Astrocyte (in vitro differentiated cells and primary cell): ENCODE measurements around the gene ACSL6. TPM values are rescaled to one million over a fixed set of nuclear protein-coding genes. Genes with fewer than 3 reads are reported as not detected.

ENCODE experiments used
- DNase-seq: peaks from one replicate; pipeline ENCODE4 v3.0.0-alpha.2; 2010; ENCODE audit warnings: low read depth
- FAIRE-seq: peaks from 2 replicates; lab custom pipeline; 2011; peaks lifted over from hg19 to GRCh38; lab: Jason Lieb, UNC
- H2AFZ ChIP-seq: 2 replicates; pipeline ENCODE4 v1.6.0; 2012; ENCODE audit warnings: low read depth, low read length, inconsistent platforms
- H3K27ac ChIP-seq: 2 replicates; pipeline ENCODE4 v1.5.1; 2011; ENCODE audit warnings: low read depth, low read length, inconsistent platforms
- H3K27me3 ChIP-seq: 2 replicates; pipeline ENCODE4 v1.6.0; 2011; ENCODE audit warnings: low read length, inconsistent platforms; ENCODE audit not compliant: insufficient read depth
- H3K36me3 ChIP-seq: 2 replicates; pipeline ENCODE4 v1.5.1; 2011; ENCODE audit warnings: low read length, inconsistent platforms; ENCODE audit not compliant: insufficient read depth
- H3K4me1 ChIP-seq: 2 replicates; pipeline ENCODE4 v1.5.1; 2011; ENCODE audit warnings: low read length, inconsistent platforms; ENCODE audit not compliant: insufficient read depth
- H3K4me2 ChIP-seq: 2 replicates; pipeline ENCODE4 v1.6.0; 2012; ENCODE audit warnings: low read length, inconsistent platforms
- H3K4me3 ChIP-seq: 2 replicates; pipeline ENCODE4 v1.5.1; 2011; ENCODE audit warnings: low read depth, mild to moderate bottlenecking, low read length, inconsistent platforms; ENCODE audit not compliant: insufficient read depth
- H3K79me2 ChIP-seq: 2 replicates; pipeline ENCODE4 v1.6.0; 2012; ENCODE audit warnings: mild to moderate bottlenecking, low read length, inconsistent platforms; ENCODE audit not compliant: insufficient read depth
- H3K9ac ChIP-seq: 2 replicates; pipeline ENCODE4 v1.6.0; 2012; ENCODE audit warnings: mild to moderate bottlenecking, low read length, inconsistent platforms
- H3K9me3 ChIP-seq: 2 replicates; pipeline ENCODE4 v1.5.1; 2012; ENCODE audit warnings: low read depth, mild to moderate bottlenecking, low read length, inconsistent platforms; ENCODE audit not compliant: insufficient read depth
- H4K20me1 ChIP-seq: 2 replicates; pipeline ENCODE4 v1.6.0; 2012; ENCODE audit warnings: low read length, inconsistent platforms; ENCODE audit not compliant: insufficient read depth
- H3K27ac Mint-ChIP-seq: one replicate; pipeline ENCODE4 v1.8.0; 2021; ENCODE audit warnings: mild to moderate bottlenecking, mixed read lengths; ENCODE audit not compliant: unreplicated experiment
- H3K27me3 Mint-ChIP-seq: one replicate; pipeline ENCODE4 v1.8.0; 2021; ENCODE audit warnings: low read depth, mixed read lengths; ENCODE audit not compliant: unreplicated experiment
- H3K36me3 Mint-ChIP-seq: one replicate; pipeline ENCODE4 v1.8.0; 2021; ENCODE audit warnings: low read depth, mixed read lengths; ENCODE audit not compliant: unreplicated experiment
- H3K4me1 Mint-ChIP-seq: one replicate; pipeline ENCODE4 v1.8.0; 2021; ENCODE audit warnings: low read depth, mixed read lengths; ENCODE audit not compliant: unreplicated experiment
- H3K4me3 Mint-ChIP-seq: one replicate; pipeline ENCODE4 v1.8.0; 2021; ENCODE audit warnings: mild to moderate bottlenecking, moderate library complexity, mixed read lengths; ENCODE audit not compliant: unreplicated experiment
- H3K9me3 Mint-ChIP-seq: one replicate; pipeline ENCODE4 v1.8.0; 2021; ENCODE audit warnings: mild to moderate bottlenecking, mixed read lengths; ENCODE audit not compliant: unreplicated experiment
- CTCF ChIP-seq: IDR thresholded peaks from 2 replicates; pipeline ENCODE4 v1.5.1; 2011; ENCODE audit warnings: low read depth, mild to moderate bottlenecking, inconsistent platforms, low read length, moderate library complexity; ENCODE audit not compliant: insufficient read depth
- EZH2 ChIP-seq: IDR thresholded peaks from 2 replicates; pipeline ENCODE4 v1.6.1; 2012; ENCODE audit warnings: mild to moderate bottlenecking, low read length, inconsistent platforms; ENCODE audit not compliant: insufficient read depth
- total RNA-seq: library from RNA; stranded (reverse); gene quantifications from 2 replicates; pipeline ENCODE4 v1.2.1, GENCODE V29; 2021

Gene ACSL6
- total RNA-seq, 1 donor from 2014 or later: 0.07 TPM

GRCh38 chr5:132008961-132009680 lies 2.3 kb downstream of the ACSL6 start:
- peaks cover 63% of the 10 kb centered on the region for H3K27me3 Mint-ChIP-seq
- no peak overlapping the region for H3K4me2 ChIP-seq
- H3K4me3 ChIP-seq: no peak overlapping the region
- no peaks in the 10 kb centered on the region for H3K36me3 ChIP-seq
- H3K27ac ChIP-seq: no peak overlapping the region
- H3K9ac ChIP-seq: no peak overlapping the region
- no peak for DNase-seq
- no peak overlapping the region for H3K4me3 Mint-ChIP-seq
- FAIRE-seq: no peak
- H3K27me3 ChIP-seq: peaks cover 23% of the 10 kb centered on the region
- H3K79me2 ChIP-seq: no peaks in the 10 kb centered on the region
- TF ChIP-seq CTCF (no peak), EZH2 (no peak)
- H3K9me3 Mint-ChIP-seq: peaks cover 5% of the 10 kb centered on the region
- no peaks in the 10 kb centered on the region for H3K4me1 Mint-ChIP-seq
- H2AFZ ChIP-seq: no peak overlapping the region
- no peaks in the 10 kb centered on the region for H3K9me3 ChIP-seq
- H4K20me1 ChIP-seq: no peaks in the 10 kb centered on the region
- no peak overlapping the region for H3K27ac Mint-ChIP-seq
- H3K4me1 ChIP-seq: no peaks in the 10 kb centered on the region
- peaks cover 1% of the 10 kb centered on the region for H3K36me3 Mint-ChIP-seq

- DNase-seq (no peak), FAIRE-seq (no peak)
- Mint-ChIP-seq H3K27me3 (peaks cover 56% of the 10 kb centered on the region), H3K4me1 (peaks cover 2% of the 10 kb centered on the region), H3K27ac (no peak overlapping the region), H3K9me3 (no peaks in the 10 kb centered on the region), H3K36me3 (peaks cover 1% of the 10 kb centered on the region), H3K4me3 (no peak overlapping the region)
- Histone ChIP-seq H3K79me2 (no peaks in the 10 kb centered on the region), H3K27ac (no peak overlapping the region), H2AFZ (no peak overlapping the region), H3K9me3 (no peaks in the 10 kb centered on the region), H3K9ac (no peak overlapping the region), H3K4me2 (no peak overlapping the region), H3K36me3 (no peaks in the 10 kb centered on the region), H3K27me3 (peaks cover 23% of the 10 kb centered on the region), H3K4me1 (no peaks in the 10 kb centered on the region), H3K4me3 (no peak overlapping the region), H4K20me1 (no peaks in the 10 kb centered on the region)
- TF ChIP-seq CTCF: no peak
- TF ChIP-seq EZH2: no peak
Measured at GRCh38 chr5:132008163-132008473, 3.3 kb downstream of the ACSL6 start.
